PC-9 (cell line): ENCODE measurements around the gene KLK13. TPM values are rescaled to one million over a fixed set of nuclear protein-coding genes. Genes with fewer than 3 reads are reported as not detected.

Experiments
- Bru-seq: library from RNA; stranded (reverse); fragments of 400-500 nt; gene quantifications from one replicate; lab custom pipeline; 2021; lab: Mats Ljungman, UMichigan
- BruChase-seq, 2 experiments: library from RNA; stranded (reverse); fragments of 400-500 nt; gene quantifications; one replicate each; lab custom pipeline; 2021; lab: Mats Ljungman, UMichigan
- BruUV-seq: library from RNA; stranded (reverse); fragments of 400-500 nt; replicated peaks from 2 replicates; lab custom pipeline; 2021; lab: Mats Ljungman, UMichigan
- CTCF ChIA-PET: fragments of 300-600 bp; sonication (Branson Sonifier 250); formaldehyde crosslinking; loops from one replicate; lab custom pipeline; 2022; ENCODE audit warnings: antibody characterized with exemption; lab: Charles Lee
- POLR2A ChIA-PET: fragments of 300-600 bp; sonication (Branson Sonifier 250); formaldehyde crosslinking; loops from one replicate; lab custom pipeline; 2022; ENCODE audit warnings: antibody characterized with exemption; ENCODE audit not compliant: unreplicated experiment; lab: Charles Lee
- DNase-seq, 2 experiments: peaks; one replicate each; pipeline versions ENCODE4 v3.0.0 to v3.0.0-alpha.2; 2015 to 2022; ENCODE audit warnings: mixed read lengths in 1 of 2
- H2AFZ ChIP-seq: fragments of 200-600 bp; sonication (generic); 2 replicates; pipeline ENCODE4 v1.8.1; 2017; ENCODE audit warnings: antibody characterized with exemption
- H3F3A ChIP-seq: fragments of 200-600 bp; sonication (generic); 2 replicates; pipeline ENCODE4 v1.8.1; 2017; ENCODE audit warnings: antibody characterized with exemption, mild to moderate bottlenecking, low read depth; ENCODE audit not compliant: insufficient read depth
- H3K27ac ChIP-seq: fragments of 200-600 bp; sonication (generic); 2 replicates; pipeline ENCODE4 v1.6.1; 2016; ENCODE audit warnings: mixed run types
- H3K27me3 ChIP-seq: fragments of 200-600 bp; sonication (generic); 2 replicates; pipeline ENCODE4 v1.6.1; 2016; ENCODE audit warnings: low read depth, mixed run types; ENCODE audit not compliant: insufficient read depth
- H3K36me3 ChIP-seq: fragments of 200-600 bp; sonication (generic); 2 replicates; pipeline ENCODE4 v1.6.1; 2016; ENCODE audit warnings: low read depth, mixed run types
- H3K4me1 ChIP-seq: fragments of 200-600 bp; sonication (generic); replicated peaks from 2 replicates; pipeline ENCODE4 v1.6.1; 2016; ENCODE audit warnings: mixed run types; ENCODE audit not compliant: insufficient read depth
- H3K4me2 ChIP-seq: fragments of 200-600 bp; sonication (generic); 2 replicates; pipeline ENCODE4 v1.6.1; 2017; ENCODE audit warnings: mixed run types
- H3K4me3 ChIP-seq: fragments of 200-600 bp; sonication (generic); 2 replicates; pipeline ENCODE4 v1.6.1; 2016; ENCODE audit warnings: mixed run types
- H3K79me2 ChIP-seq: fragments of 200-600 bp; sonication (generic); 2 replicates; pipeline ENCODE4 v1.6.1; 2017; ENCODE audit warnings: low read depth, mixed run types
- H3K9me2 ChIP-seq: fragments of 200-600 bp; sonication (generic); 2 replicates; pipeline ENCODE4 v1.8.1; 2017; ENCODE audit warnings: mild to moderate bottlenecking; ENCODE audit not compliant: insufficient read depth
- H3K9me3 ChIP-seq: fragments of 200-600 bp; sonication (generic); 2 replicates; pipeline ENCODE4 v1.8.1; 2016; ENCODE audit warnings: low read depth; ENCODE audit not compliant: insufficient read depth
- H4K20me1 ChIP-seq: fragments of 200-600 bp; sonication (generic); 2 replicates; pipeline ENCODE4 v1.8.1; 2017; ENCODE audit not compliant: insufficient read depth
- CTCF ChIP-seq: fragments of 200-600 bp; sonication (generic); conservative IDR thresholded peaks from 2 replicates; pipeline ENCODE4 v1.6.1; 2017; ENCODE audit warnings: mixed run types, antibody characterized with exemption, mild to moderate bottlenecking, moderate library complexity
- EZH2 ChIP-seq: fragments of 200-600 bp; sonication (generic); IDR thresholded peaks from 2 replicates; pipeline ENCODE4 v1.8.0; 2017; ENCODE audit warnings: antibody characterized with exemption, low read depth
- intact Hi-C: fragments of 100-400 bp; cut with micrococcal nuclease; formaldehyde crosslinking; loops from one replicate; pipeline ENCODE4 v1.10.0; 2022; ENCODE audit not compliant: unreplicated experiment
- long read RNA-seq: library from polyadenylated mRNA; stranded (forward); transcript quantifications from one replicate; pipeline ENCODE4 v2.0.0, GENCODE V29; 2022
- total RNA-seq: library from RNA; stranded (reverse); gene quantifications from 2 replicates; pipeline ENCODE4 v1.2.3, GENCODE V29; 2021

KLK13 gene
- total RNA-seq (not detected in 2 replicates), Bru-seq, nascent RNA (percentile 8 among the genes with signal in this experiment), BruChase-seq, experiment 1, labeled RNA remaining after a 2-hour chase (not detected), BruChase-seq, experiment 2, labeled RNA remaining after a 6-hour chase (not detected)
- long read RNA-seq: 0 reads

- Histone ChIP-seq H3F3A (no peaks in the 10 kb centered on the region), H2AFZ (no peak within 1 kb of the TSS), H3K36me3 (no peaks in the 10 kb centered on the region), H3K9me3 (no peaks in the 10 kb centered on the region), H4K20me1 (no peaks in the 10 kb centered on the region), H3K79me2 (no peaks in the 10 kb centered on the region), H3K4me2 (no peak within 1 kb of the TSS), H3K27ac (no peak within 1 kb of the TSS), H3K9me2 (no peaks in the 10 kb centered on the region), H3K4me3 (no peak within 1 kb of the TSS), H3K4me1 (no peaks in the 10 kb centered on the region), H3K27me3 (peaks cover 99% of the 10 kb centered on the region)
- no TSS peak for BruUV-seq
- ChIA-PET POLR2A (no interaction called here), CTCF (interaction anchor here (0.7 kb wide), 1 partner anchor 1558 kb away, joined by 4 read pairs; no protein-coding TSS in a partner anchor)
- intact Hi-C loops: no loop called here
- TF ChIP-seq EZH2: no peak
- no peak for TF ChIP-seq CTCF
- DNase-seq: peak in 1 of 2 experiments; percentile 19
These were observed at the start of gene KLK13 for GRCh38 chr19:51064534-51065220. Gene KLK13, minus strand, starts transcription at chr19:51065092. Its CDS starts 25 bp downstream, at chr19:51065067.

- intact Hi-C loops: no loop called here
- Histone ChIP-seq H3K9me3 (no peaks in the 10 kb centered on the region), H3K9me2 (no peaks in the 10 kb centered on the region), H3K4me3 (no peak overlapping the region), H2AFZ (no peak overlapping the region), H3K27me3 (peaks cover 84% of the 10 kb centered on the region), H3K4me2 (no peak overlapping the region), H3F3A (peaks cover 9% of the 10 kb centered on the region; the same call in 1 of the 2 replicates), H3K36me3 (no peaks in the 10 kb centered on the region), H3K27ac (no peak overlapping the region), H3K4me1 (no peaks in the 10 kb centered on the region), H4K20me1 (no peaks in the 10 kb centered on the region), H3K79me2 (no peaks in the 10 kb centered on the region)
- POLR2A ChIA-PET: interaction anchor here (0.6 kb wide), 1 partner anchor 130 kb away, joined by 4 read pairs; no protein-coding TSS in a partner anchor
- no TSS peak for BruUV-seq
- TF ChIP-seq EZH2: no peak
- TF ChIP-seq CTCF: no peak
- CTCF ChIA-PET: no interaction called here
- DNase-seq: no peak
These were observed 49.3 kb upstream of the KLK13 start for GRCh38 chr19:51114087-51114729.

- Histone ChIP-seq H4K20me1 (no peaks in the 10 kb centered on the region), H3K79me2 (peaks cover 13% of the 10 kb centered on the region), H3K9me3 (no peaks in the 10 kb centered on the region), H3K27ac (no peak overlapping the region), H2AFZ (no peak overlapping the region), H3K4me2 (no peak overlapping the region), H3K4me3 (no peak overlapping the region), H3K27me3 (peaks cover 60% of the 10 kb centered on the region), H3K9me2 (no peaks in the 10 kb centered on the region), H3K4me1 (peaks cover 10% of the 10 kb centered on the region), H3F3A (peaks cover 9% of the 10 kb centered on the region), H3K36me3 (no peaks in the 10 kb centered on the region)
- BruUV-seq: no TSS peak
- DNase-seq: no peak
- intact Hi-C loops: no loop called here
- no peak for TF ChIP-seq EZH2
- 0 out of 2 replicates have a peak, but pooled peaks have one; percentile 26 for TF ChIP-seq CTCF
- CTCF ChIA-PET: interaction anchor here (0.6 kb wide), 1 partner anchor 216 kb away, joined by 3 read pairs; no protein-coding TSS in a partner anchor
- POLR2A ChIA-PET: no interaction called here
These were observed 46.7 kb upstream of the KLK13 start for GRCh38 chr19:51111606-51112005.
